BJ (cell line): ENCODE data around the gene PRICKLE2. TPM values are rescaled to one million over a fixed set of nuclear protein-coding genes. Genes with fewer than 3 reads are reported as not detected.

Experiments used
- CTCF ChIA-PET: fragments of 350-600 bp; formaldehyde crosslinking; extraction: SDS; loops from one replicate; lab custom pipeline; 2021; ENCODE audit warnings: antibody characterized with exemption, inconsistent platforms; lab: Yijun Ruan, JAX
- POLR2A ChIA-PET: fragments of 300-600 bp; sonication (Branson Sonifier 250); formaldehyde crosslinking; extraction: SDS; loops from one replicate; lab custom pipeline; 2021; ENCODE audit warnings: antibody characterized with exemption; lab: Charles Lee
- DNase-seq: peaks from one replicate; pipeline ENCODE4 v3.0.0-alpha.2; 2011; ENCODE audit warnings: low read depth
- H3K27me3 ChIP-seq: 2 replicates; pipeline ENCODE4 v1.6.0; 2011; ENCODE audit warnings: low read length; ENCODE audit not compliant: control insufficient read depth, insufficient read depth
- H3K36me3 ChIP-seq: 2 replicates; pipeline ENCODE4 v1.5.1; 2011; ENCODE audit warnings: low read length; ENCODE audit not compliant: control insufficient read depth, insufficient read depth
- H3K4me3 ChIP-seq: 2 replicates; pipeline ENCODE4 v1.5.1; 2011; ENCODE audit warnings: low read depth, mild to moderate bottlenecking, control low read depth, low read length
- polyA plus RNA-seq: library from polyadenylated mRNA; depleted of rRNA; stranded (reverse); fragments of >200 nt; gene quantifications from 2 replicates; pipeline ENCODE4 v1.2.3, GENCODE V29; 2011
- TF ChIP-seq, protein P1 (sequence below): IDR thresholded peaks from 2 replicates; pipeline ENCODE4 v1.5.1; 2011; ENCODE audit warnings: low read depth, mild to moderate bottlenecking, control low read depth, inconsistent platforms, low read length, moderate library complexity; ENCODE audit not compliant: insufficient read depth

Gene PRICKLE2
- polyA plus RNA-seq, 1 experiment, result 3.5 TPM

DNA sequence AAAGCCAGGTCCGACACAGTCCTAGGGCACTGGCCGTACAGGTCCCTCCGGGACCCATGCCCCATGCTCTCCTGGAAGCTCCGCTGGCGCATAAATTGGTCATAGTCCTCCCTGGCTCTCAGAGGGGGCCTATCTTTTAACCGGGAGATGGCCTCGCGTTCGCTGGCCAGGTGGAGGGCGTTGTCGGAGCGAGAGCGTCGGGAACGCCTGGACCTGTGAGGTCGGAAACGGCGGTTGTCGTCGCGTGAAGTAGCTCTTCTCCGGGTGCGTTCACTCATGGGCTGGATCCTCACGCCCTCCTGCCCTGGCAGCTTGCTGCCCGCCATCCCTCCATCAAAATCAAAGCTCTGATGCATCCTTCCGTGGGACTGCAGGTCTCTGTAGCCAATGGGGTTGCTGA is 126.0 kb downstream of the PRICKLE2 start:
- no peaks in the 10 kb centered on the region for H3K27me3 ChIP-seq
- no peak for DNase-seq
- ChIA-PET CTCF (no interaction called here), POLR2A (no interaction called here)
- peaks cover 5% of the 10 kb centered on the region; the same call in 1 of the 2 replicates for H3K36me3 ChIP-seq
- TF ChIP-seq, protein P1, sequence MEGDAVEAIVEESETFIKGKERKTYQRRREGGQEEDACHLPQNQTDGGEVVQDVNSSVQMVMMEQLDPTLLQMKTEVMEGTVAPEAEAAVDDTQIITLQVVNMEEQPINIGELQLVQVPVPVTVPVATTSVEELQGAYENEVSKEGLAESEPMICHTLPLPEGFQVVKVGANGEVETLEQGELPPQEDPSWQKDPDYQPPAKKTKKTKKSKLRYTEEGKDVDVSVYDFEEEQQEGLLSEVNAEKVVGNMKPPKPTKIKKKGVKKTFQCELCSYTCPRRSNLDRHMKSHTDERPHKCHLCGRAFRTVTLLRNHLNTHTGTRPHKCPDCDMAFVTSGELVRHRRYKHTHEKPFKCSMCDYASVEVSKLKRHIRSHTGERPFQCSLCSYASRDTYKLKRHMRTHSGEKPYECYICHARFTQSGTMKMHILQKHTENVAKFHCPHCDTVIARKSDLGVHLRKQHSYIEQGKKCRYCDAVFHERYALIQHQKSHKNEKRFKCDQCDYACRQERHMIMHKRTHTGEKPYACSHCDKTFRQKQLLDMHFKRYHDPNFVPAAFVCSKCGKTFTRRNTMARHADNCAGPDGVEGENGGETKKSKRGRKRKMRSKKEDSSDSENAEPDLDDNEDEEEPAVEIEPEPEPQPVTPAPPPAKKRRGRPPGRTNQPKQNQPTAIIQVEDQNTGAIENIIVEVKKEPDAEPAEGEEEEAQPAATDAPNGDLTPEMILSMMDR, result no peak
- no peak overlapping the region for H3K4me3 ChIP-seq

DNA sequence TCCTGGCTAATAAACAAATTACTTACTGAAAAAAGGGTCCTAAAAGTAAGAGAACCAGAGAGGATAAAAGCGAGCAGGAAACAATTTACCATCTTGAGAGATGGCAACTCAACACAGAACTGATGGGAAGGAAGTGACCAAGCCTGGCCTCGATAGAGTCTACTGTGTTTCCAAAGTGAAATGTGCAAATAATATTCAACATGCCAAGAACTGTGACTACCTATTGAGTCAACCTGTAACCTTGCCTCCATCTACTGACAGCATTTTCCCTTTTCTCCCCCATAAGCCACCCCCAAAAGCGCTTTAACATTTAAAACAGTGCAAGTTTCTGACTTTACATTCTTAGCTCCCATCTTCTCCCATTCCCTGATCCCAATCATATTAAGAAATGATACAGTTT is 126.6 kb downstream of the PRICKLE2 start:
- POLR2A ChIA-PET, result no interaction called here
- CTCF ChIA-PET, result no interaction called here
- no peak overlapping the region for H3K4me3 ChIP-seq
- no peaks in the 10 kb centered on the region for H3K27me3 ChIP-seq
- peaks cover 5% of the 10 kb centered on the region; the same call in 1 of the 2 replicates for H3K36me3 ChIP-seq
- TF ChIP-seq, protein P1, result no peak
- DNase-seq, result no peak

GRCh38 chr3:64097920-64098319 is 127.3 kb downstream of the PRICKLE2 start:
- H3K4me3 ChIP-seq, result no peak overlapping the region
- DNase-seq, result no peak
- H3K27me3 ChIP-seq, result no peaks in the 10 kb centered on the region
- POLR2A ChIA-PET, result no interaction called here
- H3K36me3 ChIP-seq, result peaks cover 5% of the 10 kb centered on the region; the same call in 1 of the 2 replicates
- TF ChIP-seq, protein P1, result no peak
- CTCF ChIA-PET, result interaction anchor here (0.6 kb wide), 1 partner anchor 35 kb away, joined by 3 read pairs; no protein-coding TSS in a partner anchor

- ChIA-PET POLR2A (no interaction called here), CTCF (interaction anchor here (0.8 kb wide), 1 partner anchor 17 kb away, joined by 3 read pairs; no protein-coding TSS in a partner anchor)
- TF ChIP-seq, protein P1, result no peak
- H3K27me3 ChIP-seq, result no peaks in the 10 kb centered on the region
- no peak for DNase-seq
- peaks cover 5% of the 10 kb centered on the region; the same call in 1 of the 2 replicates for H3K36me3 ChIP-seq
- no peak overlapping the region for H3K4me3 ChIP-seq
Observed at GRCh38 chr3:64095802-64096201, 129.5 kb downstream of the PRICKLE2 start.

- no peak for DNase-seq
- H3K36me3 ChIP-seq, result peaks cover 4% of the 10 kb centered on the region; the same call in 1 of the 2 replicates
- TF ChIP-seq, protein P1, result no peak
- ChIA-PET CTCF (no interaction called here), POLR2A (no interaction called here)
- H3K4me3 ChIP-seq, result no peak overlapping the region
- H3K27me3 ChIP-seq, result no peaks in the 10 kb centered on the region
Observed at GRCh38 chr3:64094713-64095079, 130.6 kb downstream of the PRICKLE2 start.
